NCI-H2227 treated with DMSO at 0.1 percent for 48 hours (cell line): Measurements from ENCODE around the gene SENP6.
"Not testable (repeated sequence)": the region's sequence is repeated elsewhere in the genome, so short reads cannot be mapped to it uniquely, and the experiment has no call there.

Experiments used
- DNase-seq: peaks from one replicate; lab custom pipeline; 2025; lab: John Stamatoyannopoulos, UW

The SENP6 gene, protein sequence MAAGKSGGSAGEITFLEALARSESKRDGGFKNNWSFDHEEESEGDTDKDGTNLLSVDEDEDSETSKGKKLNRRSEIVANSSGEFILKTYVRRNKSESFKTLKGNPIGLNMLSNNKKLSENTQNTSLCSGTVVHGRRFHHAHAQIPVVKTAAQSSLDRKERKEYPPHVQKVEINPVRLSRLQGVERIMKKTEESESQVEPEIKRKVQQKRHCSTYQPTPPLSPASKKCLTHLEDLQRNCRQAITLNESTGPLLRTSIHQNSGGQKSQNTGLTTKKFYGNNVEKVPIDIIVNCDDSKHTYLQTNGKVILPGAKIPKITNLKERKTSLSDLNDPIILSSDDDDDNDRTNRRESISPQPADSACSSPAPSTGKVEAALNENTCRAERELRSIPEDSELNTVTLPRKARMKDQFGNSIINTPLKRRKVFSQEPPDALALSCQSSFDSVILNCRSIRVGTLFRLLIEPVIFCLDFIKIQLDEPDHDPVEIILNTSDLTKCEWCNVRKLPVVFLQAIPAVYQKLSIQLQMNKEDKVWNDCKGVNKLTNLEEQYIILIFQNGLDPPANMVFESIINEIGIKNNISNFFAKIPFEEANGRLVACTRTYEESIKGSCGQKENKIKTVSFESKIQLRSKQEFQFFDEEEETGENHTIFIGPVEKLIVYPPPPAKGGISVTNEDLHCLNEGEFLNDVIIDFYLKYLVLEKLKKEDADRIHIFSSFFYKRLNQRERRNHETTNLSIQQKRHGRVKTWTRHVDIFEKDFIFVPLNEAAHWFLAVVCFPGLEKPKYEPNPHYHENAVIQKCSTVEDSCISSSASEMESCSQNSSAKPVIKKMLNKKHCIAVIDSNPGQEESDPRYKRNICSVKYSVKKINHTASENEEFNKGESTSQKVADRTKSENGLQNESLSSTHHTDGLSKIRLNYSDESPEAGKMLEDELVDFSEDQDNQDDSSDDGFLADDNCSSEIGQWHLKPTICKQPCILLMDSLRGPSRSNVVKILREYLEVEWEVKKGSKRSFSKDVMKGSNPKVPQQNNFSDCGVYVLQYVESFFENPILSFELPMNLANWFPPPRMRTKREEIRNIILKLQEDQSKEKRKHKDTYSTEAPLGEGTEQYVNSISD

GRCh38 chr6:75601304-75602245 is at the start of gene SENP6:
Gene SENP6 (plus strand): TSS chr6:75601880. CDS start chr6:75602525, 645 bp downstream.
- peak; percentile 53 for DNase-seq

GRCh38 chr6:75556240-75556639 is 45.4 kb upstream of the SENP6 start:
- DNase-seq: no peak

GRCh38 chr6:75557068-75557467 is 44.6 kb upstream of the SENP6 start:
- DNase-seq: no peak

DNA sequence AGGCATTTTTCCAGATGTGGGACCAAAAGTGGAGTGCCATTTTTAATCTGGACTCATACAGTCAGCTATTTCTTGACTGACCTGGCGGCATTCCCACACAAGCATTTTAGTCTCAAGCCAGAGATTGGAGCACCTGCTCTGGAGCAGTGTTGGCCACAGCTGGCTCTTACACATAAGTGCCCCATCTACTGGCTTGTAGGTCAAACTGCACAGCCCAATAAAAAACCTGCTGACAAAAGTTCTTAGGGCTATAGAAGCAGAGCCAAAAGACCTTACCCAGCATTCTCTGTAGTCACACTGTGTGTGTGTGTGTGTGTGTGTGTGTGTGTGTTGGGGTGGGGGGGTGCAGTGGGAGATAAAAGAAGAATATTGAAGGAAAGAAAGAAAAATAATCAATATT is 38.6 kb upstream of the SENP6 start:
- DNase-seq: no peak

- no peak for DNase-seq
Measured at GRCh38 chr6:75566137-75566767, 35.4 kb upstream of the SENP6 start.

- DNase-seq: no peak
Measured at GRCh38 chr6:75568100-75568499, 33.6 kb upstream of the SENP6 start.

- no peak for DNase-seq
Measured at GRCh38 chr6:75568965-75569364, 32.7 kb upstream of the SENP6 start.

GRCh38 chr6:75570671-75571070 is 31.0 kb upstream of the SENP6 start:
- DNase-seq: not testable (repeated sequence)

- no peak for DNase-seq
Measured at GRCh38 chr6:75572072-75572471, 29.6 kb upstream of the SENP6 start.

- no peak for DNase-seq
Measured at GRCh38 chr6:75579951-75580350, 21.7 kb upstream of the SENP6 start.

GRCh38 chr6:75581231-75581630 is 20.4 kb upstream of the SENP6 start:
- no peak for DNase-seq

- DNase-seq: not testable (repeated sequence)
Measured at GRCh38 chr6:75584552-75584951, 17.1 kb upstream of the SENP6 start.

GRCh38 chr6:75588948-75589347 is 12.7 kb upstream of the SENP6 start:
- DNase-seq: no peak

DNA sequence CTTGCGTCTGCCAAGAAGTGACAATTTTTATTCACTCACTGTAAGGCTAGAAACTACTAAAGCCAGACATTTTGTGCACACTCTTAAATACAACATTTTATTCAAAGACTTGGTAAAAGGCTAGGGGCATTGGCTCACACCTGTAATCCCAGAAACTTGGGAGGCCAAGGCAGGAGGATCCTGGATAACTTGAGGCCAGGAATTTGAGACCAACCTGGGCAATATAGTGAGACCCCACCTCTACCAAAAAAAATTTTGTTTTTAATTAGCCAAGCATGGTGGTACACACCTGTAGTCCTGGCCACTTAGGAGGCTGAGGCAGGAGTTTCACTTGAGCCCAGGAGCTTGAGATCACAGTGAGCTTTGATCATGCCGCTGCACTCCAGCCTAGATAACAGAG is 11.3 kb upstream of the SENP6 start:
- no peak for DNase-seq

DNA sequence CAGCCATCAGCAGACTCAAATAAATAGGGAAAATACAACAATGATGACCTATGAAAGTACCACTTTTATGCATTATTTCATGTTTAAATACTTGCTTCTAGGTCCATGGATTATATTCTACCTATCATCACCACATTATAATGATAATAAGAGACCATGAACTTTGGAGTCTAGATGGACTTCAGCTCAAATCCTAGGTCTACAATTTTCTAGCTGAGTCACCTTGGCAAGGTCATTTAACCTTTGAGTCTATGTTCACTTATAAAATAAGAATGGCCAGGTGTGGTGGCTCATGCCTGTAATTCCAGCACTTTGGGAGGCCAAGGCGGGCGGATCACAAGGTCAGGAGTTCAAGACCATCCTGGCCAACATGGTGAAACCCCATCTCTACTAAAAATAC is 5.3 kb upstream of the SENP6 start:
- DNase-seq: not testable (repeated sequence)

GRCh38 chr6:75600768-75601167 is 912 bp upstream of the SENP6 start:
- DNase-seq: no peak

- peak; percentile 47 for DNase-seq
Measured at GRCh38 chr6:75602246-75603105, 796 bp downstream of the SENP6 start.

- DNase-seq: no peak
Measured at GRCh38 chr6:75603106-75603420, 1.4 kb downstream of the SENP6 start.

- no peak for DNase-seq
Measured at GRCh38 chr6:75604294-75604693, 2.6 kb downstream of the SENP6 start.

DNA sequence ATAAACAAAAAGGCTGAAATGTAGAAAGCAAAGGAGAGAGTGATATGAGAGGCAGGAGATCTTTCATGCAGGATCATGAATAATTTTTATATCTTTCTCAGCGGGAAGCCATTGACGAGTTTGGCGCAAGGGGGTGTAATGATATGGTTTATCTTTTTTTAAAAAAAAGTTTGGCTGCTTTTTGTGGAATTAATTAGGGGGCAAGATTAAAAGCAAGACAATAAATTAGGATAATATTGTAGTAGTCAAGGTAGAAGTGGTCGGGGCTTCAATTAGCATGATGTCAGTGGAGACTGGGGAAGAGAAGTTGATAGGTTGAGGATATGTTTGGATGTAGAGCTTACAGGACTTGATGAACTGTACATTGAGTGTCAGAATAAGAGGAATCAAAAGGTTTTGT is 4.0 kb downstream of the SENP6 start:
- no peak for DNase-seq
